ENCODE results near the gene NSD1. TPM values are rescaled to one million over a fixed set of nuclear protein-coding genes. Genes with fewer than 3 reads are reported as not detected.

The NSD1 gene
- total and polyA plus RNA-seq, 2 of the 4 experiments (the other 2 are of a cell fraction): 7.7 to 31.0 TPM

- WGBS, 2 experiments (ENCODE audit: extremely low coverage in 2 of 2, insufficient read length in 1 of 2): 100% methylated on average over 1 of the region's 16 CpGs; no CpG with 5 or more reads in 1 of the 2 experiments
- Histone ChIP-seq H3K4me3 (ENCODE audit: insufficient read depth, low read depth, low read length) (no peak overlapping the region), H2AFZ (replicated peaks; ENCODE audit: low read length, poor library complexity) (no peak overlapping the region), H4K91ac (ENCODE audit: insufficient read depth, low read depth, low read length) (no peak overlapping the region), H3K36me3 (ENCODE audit: control insufficient read depth, insufficient read depth, low read length) (peaks cover 84% of the 10 kb centered on the region), H3K4me2 (ENCODE audit: low read depth, low read length) (no peak overlapping the region), H2BK5ac (ENCODE audit: low read depth, low read length, poor library complexity, severe bottlenecking) (no peak overlapping the region), H2AK9ac (replicated peaks; ENCODE audit: low read depth, low read length, poor library complexity) (no peak overlapping the region), H3K56ac (ENCODE audit: extremely low read depth, insufficient read depth, low read length) (no peak overlapping the region), H3K4me1 (ENCODE audit: control insufficient read depth, insufficient read depth, low read length) (no peaks in the 10 kb centered on the region), H4K5ac (ENCODE audit: low read depth, low read length) (no peak overlapping the region), H3K14ac (replicated peaks; ENCODE audit: low read depth, low read length) (no peak overlapping the region), H3K9me3 (ENCODE audit: control insufficient read depth, insufficient read depth, low read length) (no peaks in the 10 kb centered on the region), H3K79me1 (ENCODE audit: low read depth in 1 of 2, low read length in 2 of 2) (peaks cover 2 to 14% of the 10 kb centered on the region in 2 experiments; a peak in 2 of 4 replicates), H3K9me1 (ENCODE audit: insufficient read depth, low read length) (no peaks in the 10 kb centered on the region), H3K9ac (ENCODE audit: low read depth, low read length) (no peak overlapping the region), H4K20me1 (ENCODE audit: insufficient read depth, low read length) (peaks cover 7% of the 10 kb centered on the region; the same call in 1 of the 2 replicates), H3K4ac (ENCODE audit: low read depth, low read length) (no peak overlapping the region), H4K8ac (ENCODE audit: low read depth in 2 of 2, low read length in 2 of 2) (no peak overlapping the region), H3K18ac (ENCODE audit: low read depth, low read length) (no peak overlapping the region), H2BK20ac (ENCODE audit: low read depth, low read length) (no peak overlapping the region), H2BK120ac (ENCODE audit: low read depth, low read length) (no peak overlapping the region), H3K23ac (ENCODE audit: low read depth, low read length) (no peak overlapping the region), H3K27me3 (ENCODE audit: control insufficient read depth, insufficient read depth, low read length) (no peaks in the 10 kb centered on the region), H3K27ac (ENCODE audit: insufficient read depth, low read length) (no peak overlapping the region), H2AK5ac (ENCODE audit: low read depth, low read length) (no peak overlapping the region), H2BK15ac (ENCODE audit: low read depth, low read length) (no peak overlapping the region)
- BruUV-seq (replicated peaks): no TSS peak
- intact Hi-C loops (cut with micrococcal nuclease) (no loop called here), dilution Hi-C loops (cut with HindIII; ENCODE audit: low sequenced_read_pairs, unreplicated experiment) (no loop called here), in situ Hi-C loops (cut with MboI; ENCODE audit: low sequenced_read_pairs) (no loop called here)
- no peak for ATAC-seq (ENCODE audit: low read depth)
- ChIA-PET POLR2A (ENCODE audit: unreplicated experiment) (no interaction called here), CTCF (no interaction called here)
- TF ChIP-seq NFE2L2 (IDR thresholded peaks at IDR 0.05; ENCODE audit: low read depth, low read length) (no peak), USF2 (IDR thresholded peaks at IDR 0.05; ENCODE audit: low read depth, low read length) (no peak)
- no peak for DNase-seq
These were observed 200.0 kb downstream of the NSD1 start for GRCh38 chr5:177333420-177334154.

Data from IMR-90 (cell line).